HG03442 (cell line): Measurements from ENCODE around the gene SAPCD2.
A peak's percentile ranks its signal among the peaks of the same experiment; 100 is the strongest.
"Not testable (repeated sequence)": the region's sequence is repeated elsewhere in the genome, so short reads cannot be mapped to it uniquely, and the experiment has no call there.

Experiments
- ATAC-seq: cut with Tn5 transposase; IDR thresholded peaks from one replicate; pipeline ENCODE4 v1.9.1; 2021; ENCODE audit warnings: mild to moderate bottlenecking, moderate library complexity; ENCODE audit not compliant: unreplicated experiment

SAPCD2 gene

GRCh38 chr9:137034039-137034708, 36.2 kb downstream of the SAPCD2 start:
- ATAC-seq = no peak

- not testable (repeated sequence) for ATAC-seq
Observed at GRCh38 chr9:137033481-137033880, 36.9 kb downstream of the SAPCD2 start.

- no peak for ATAC-seq
Observed at GRCh38 chr9:137032858-137033257, 37.5 kb downstream of the SAPCD2 start.

GRCh38 chr9:137031904-137032640, 38.3 kb downstream of the SAPCD2 start, which contains the start of gene FUT7:
Gene FUT7, minus strand, starts transcription at chr9:137032088. Its CDS starts 97 bp downstream, at chr9:137031991.
- ATAC-seq = no peak

GRCh38 chr9:137030538-137031527, 39.5 kb downstream of the SAPCD2 start:
- no peak for ATAC-seq

- no peak for ATAC-seq
Observed at GRCh38 chr9:137030006-137030405, 40.4 kb downstream of the SAPCD2 start.

- no peak for ATAC-seq
Observed at GRCh38 chr9:137029058-137029936, 41.1 kb downstream of the SAPCD2 start.

GRCh38 chr9:137028263-137029057, 41.9 kb downstream of the SAPCD2 start:
- peak; percentile 41 for ATAC-seq

- no peak for ATAC-seq
Observed at GRCh38 chr9:137027369-137028262, 42.7 kb downstream of the SAPCD2 start, which contains the start of gene ABCA2. Gene ABCA2, minus strand, starts transcription at chr9:137028237. Its CDS starts 97 bp downstream, at chr9:137028140.

- no peak for ATAC-seq
Observed at GRCh38 chr9:137026828-137027227, 43.5 kb downstream of the SAPCD2 start.

GRCh38 chr9:137026384-137026783, 44.0 kb downstream of the SAPCD2 start:
- ATAC-seq = no peak

- no peak for ATAC-seq
Observed at GRCh38 chr9:137025517-137025966, 44.8 kb downstream of the SAPCD2 start.

GRCh38 chr9:137023583-137023991, 46.8 kb downstream of the SAPCD2 start:
- ATAC-seq = no peak

GRCh38 chr9:137023157-137023556, 47.2 kb downstream of the SAPCD2 start:
- ATAC-seq = no peak

GRCh38 chr9:137022662-137023008, 47.7 kb downstream of the SAPCD2 start:
- no peak for ATAC-seq

GRCh38 chr9:137021979-137022661, 48.2 kb downstream of the SAPCD2 start:
- no peak for ATAC-seq

GRCh38 chr9:137021568-137021978, 48.8 kb downstream of the SAPCD2 start:
- no peak for ATAC-seq
